WERI-Rb-1 (cell line): Measurements from ENCODE around the gene SP6.

ENCODE experiments used
- DNase-seq: peaks from one replicate; pipeline ENCODE4 v3.0.0-alpha.2; 2020
- H3K27ac ChIP-seq: fragments of 250-450 bp; sonication (Bioruptor Pico); 2 replicates; pipeline ENCODE4 v1.5.1; 2020; ENCODE audit warnings: mild to moderate bottlenecking, moderate library complexity
- H3K27me3 ChIP-seq: fragments of 250-450 bp; sonication (Bioruptor Pico); 2 replicates; pipeline ENCODE4 v1.5.1; 2021; ENCODE audit warnings: mild to moderate bottlenecking, low read depth, moderate library complexity; ENCODE audit not compliant: insufficient read depth, severe bottlenecking
- H3K36me3 ChIP-seq: fragments of 250-450 bp; sonication (Bioruptor Pico); 2 replicates; pipeline ENCODE4 v1.5.1; 2020; ENCODE audit warnings: mild to moderate bottlenecking, moderate library complexity
- H3K4me3 ChIP-seq: 2 replicates; pipeline ENCODE4 v1.5.1; 2011; ENCODE audit warnings: low read depth, mild to moderate bottlenecking, control low read depth, low read length
- H3K9me3 ChIP-seq: fragments of 250-450 bp; sonication (Bioruptor Pico); 2 replicates; pipeline ENCODE4 v1.5.1; 2021; ENCODE audit warnings: mild to moderate bottlenecking, moderate library complexity; ENCODE audit not compliant: severe bottlenecking
- CTCF ChIP-seq: IDR thresholded peaks from 2 replicates; pipeline ENCODE4 v1.5.1; 2011; ENCODE audit warnings: low read depth, mild to moderate bottlenecking, control low read depth, inconsistent platforms, low read length

SP6 gene

GRCh38 chr17:47895856-47896671 lies 45.1 kb upstream of the SP6 start, which contains the start of gene SP2:
Gene SP2, plus strand, starts transcription at chr17:47896236. Its CDS starts 51 bp downstream, at chr17:47896287.
- no peaks in the 10 kb centered on the region for H3K27me3 ChIP-seq
- H3K4me3 ChIP-seq: peak within 1 kb of the TSS; percentile 99
- no peak for TF ChIP-seq CTCF
- peak within 1 kb of the TSS; percentile 100 for H3K27ac ChIP-seq
- DNase-seq: peak; percentile 100
- H3K9me3 ChIP-seq: no peaks in the 10 kb centered on the region
- peaks cover 15% of the 10 kb centered on the region for H3K36me3 ChIP-seq

GRCh38 chr17:47895347-47895855 lies 44.4 kb upstream of the SP6 start:
- Histone ChIP-seq H3K36me3 (peaks cover 14% of the 10 kb centered on the region), H3K9me3 (no peaks in the 10 kb centered on the region), H3K4me3 (peak overlapping the region; percentile 85), H3K27ac (peak overlapping the region; percentile 86), H3K27me3 (no peaks in the 10 kb centered on the region)
- no peak for TF ChIP-seq CTCF
- DNase-seq: peak; percentile 58

- peaks cover 8% of the 10 kb centered on the region for H3K36me3 ChIP-seq
- no peaks in the 10 kb centered on the region for H3K9me3 ChIP-seq
- TF ChIP-seq CTCF: no peak
- H3K27ac ChIP-seq: peak overlapping the region; percentile 86
- H3K27me3 ChIP-seq: no peaks in the 10 kb centered on the region
- no peak for DNase-seq
- peak overlapping the region; percentile 85 for H3K4me3 ChIP-seq
Observed at GRCh38 chr17:47894498-47895346, 43.8 kb upstream of the SP6 start.

GRCh38 chr17:47891545-47892088 lies 40.7 kb upstream of the SP6 start:
- DNase-seq: no peak
- no peak for TF ChIP-seq CTCF
- Histone ChIP-seq H3K4me3 (no peak overlapping the region), H3K27me3 (no peaks in the 10 kb centered on the region), H3K27ac (no peak overlapping the region), H3K9me3 (no peaks in the 10 kb centered on the region), H3K36me3 (peaks cover 6% of the 10 kb centered on the region)

- TF ChIP-seq CTCF: peak; percentile 96
- Histone ChIP-seq H3K27ac (no peak overlapping the region), H3K4me3 (no peak overlapping the region), H3K27me3 (no peaks in the 10 kb centered on the region), H3K36me3 (no peaks in the 10 kb centered on the region), H3K9me3 (no peaks in the 10 kb centered on the region)
- peak; percentile 95 for DNase-seq
Observed at GRCh38 chr17:47889734-47890529, 39.0 kb upstream of the SP6 start.
